Astrocyte (in vitro differentiated cells and primary cell): ENCODE data around the gene IGFBP2. TPM values are rescaled to one million over a fixed set of nuclear protein-coding genes. Genes with fewer than 3 reads are reported as not detected.

Experiments used
- DNase-seq: peaks from one replicate; pipeline ENCODE4 v3.0.0-alpha.2; 2010; ENCODE audit warnings: low read depth
- FAIRE-seq: peaks from 2 replicates; lab custom pipeline; 2011; peaks lifted over from hg19 to GRCh38; lab: Jason Lieb, UNC
- H2AFZ ChIP-seq: 2 replicates; pipeline ENCODE4 v1.6.0; 2012; ENCODE audit warnings: low read depth, low read length, inconsistent platforms
- H3K27ac ChIP-seq: 2 replicates; pipeline ENCODE4 v1.5.1; 2011; ENCODE audit warnings: low read depth, low read length, inconsistent platforms
- H3K27me3 ChIP-seq: 2 replicates; pipeline ENCODE4 v1.6.0; 2011; ENCODE audit warnings: low read length, inconsistent platforms; ENCODE audit not compliant: insufficient read depth
- H3K36me3 ChIP-seq: 2 replicates; pipeline ENCODE4 v1.5.1; 2011; ENCODE audit warnings: low read length, inconsistent platforms; ENCODE audit not compliant: insufficient read depth
- H3K4me1 ChIP-seq: 2 replicates; pipeline ENCODE4 v1.5.1; 2011; ENCODE audit warnings: low read length, inconsistent platforms; ENCODE audit not compliant: insufficient read depth
- H3K4me2 ChIP-seq: 2 replicates; pipeline ENCODE4 v1.6.0; 2012; ENCODE audit warnings: low read length, inconsistent platforms
- H3K4me3 ChIP-seq: 2 replicates; pipeline ENCODE4 v1.5.1; 2011; ENCODE audit warnings: low read depth, mild to moderate bottlenecking, low read length, inconsistent platforms; ENCODE audit not compliant: insufficient read depth
- H3K79me2 ChIP-seq: 2 replicates; pipeline ENCODE4 v1.6.0; 2012; ENCODE audit warnings: mild to moderate bottlenecking, low read length, inconsistent platforms; ENCODE audit not compliant: insufficient read depth
- H3K9ac ChIP-seq: 2 replicates; pipeline ENCODE4 v1.6.0; 2012; ENCODE audit warnings: mild to moderate bottlenecking, low read length, inconsistent platforms
- H3K9me3 ChIP-seq: 2 replicates; pipeline ENCODE4 v1.5.1; 2012; ENCODE audit warnings: low read depth, mild to moderate bottlenecking, low read length, inconsistent platforms; ENCODE audit not compliant: insufficient read depth
- H4K20me1 ChIP-seq: 2 replicates; pipeline ENCODE4 v1.6.0; 2012; ENCODE audit warnings: low read length, inconsistent platforms; ENCODE audit not compliant: insufficient read depth
- H3K27ac Mint-ChIP-seq: one replicate; pipeline ENCODE4 v1.8.0; 2021; ENCODE audit warnings: mild to moderate bottlenecking, mixed read lengths; ENCODE audit not compliant: unreplicated experiment
- H3K27me3 Mint-ChIP-seq: one replicate; pipeline ENCODE4 v1.8.0; 2021; ENCODE audit warnings: low read depth, mixed read lengths; ENCODE audit not compliant: unreplicated experiment
- H3K36me3 Mint-ChIP-seq: one replicate; pipeline ENCODE4 v1.8.0; 2021; ENCODE audit warnings: low read depth, mixed read lengths; ENCODE audit not compliant: unreplicated experiment
- H3K4me1 Mint-ChIP-seq: one replicate; pipeline ENCODE4 v1.8.0; 2021; ENCODE audit warnings: low read depth, mixed read lengths; ENCODE audit not compliant: unreplicated experiment
- H3K4me3 Mint-ChIP-seq: one replicate; pipeline ENCODE4 v1.8.0; 2021; ENCODE audit warnings: mild to moderate bottlenecking, moderate library complexity, mixed read lengths; ENCODE audit not compliant: unreplicated experiment
- H3K9me3 Mint-ChIP-seq: one replicate; pipeline ENCODE4 v1.8.0; 2021; ENCODE audit warnings: mild to moderate bottlenecking, mixed read lengths; ENCODE audit not compliant: unreplicated experiment
- EZH2 ChIP-seq: IDR thresholded peaks from 2 replicates; pipeline ENCODE4 v1.6.1; 2012; ENCODE audit warnings: mild to moderate bottlenecking, low read length, inconsistent platforms; ENCODE audit not compliant: insufficient read depth
- total RNA-seq: library from RNA; stranded (reverse); gene quantifications from 2 replicates; pipeline ENCODE4 v1.2.1, GENCODE V29; 2021
- TF ChIP-seq, protein P1 (sequence below): IDR thresholded peaks from 2 replicates; pipeline ENCODE4 v1.5.1; 2011; ENCODE audit warnings: low read depth, mild to moderate bottlenecking, inconsistent platforms, low read length, moderate library complexity; ENCODE audit not compliant: insufficient read depth

Gene IGFBP2
- total RNA-seq, 1 donor from 2014 or later = 944 TPM

DNA sequence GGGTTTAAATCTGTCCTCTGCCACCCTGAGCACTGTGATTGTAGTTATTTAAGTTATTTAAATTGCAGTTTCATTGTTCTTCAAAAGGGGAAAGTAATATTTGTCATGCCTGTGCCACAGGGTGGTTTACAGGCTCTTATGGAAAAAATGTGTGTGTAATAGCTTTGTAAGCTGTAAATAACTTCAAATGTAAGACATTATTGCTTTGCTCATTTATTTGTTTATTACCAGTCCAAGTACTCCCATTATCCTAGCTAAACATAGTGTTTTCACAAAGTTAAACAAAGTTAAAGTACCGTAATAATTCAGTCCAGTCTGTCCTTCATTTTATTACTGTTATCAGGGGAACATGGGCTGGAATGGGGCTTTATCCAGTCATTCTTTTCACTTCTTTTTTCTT, 43.4 kb upstream of the IGFBP2 start:
- no peak for FAIRE-seq
- H3K4me2 ChIP-seq = no peak overlapping the region
- Mint-ChIP-seq H3K9me3 (peaks cover 2% of the 10 kb centered on the region), H3K27me3 (peaks cover 4% of the 10 kb centered on the region), H3K4me1 (no peaks in the 10 kb centered on the region), H3K36me3 (no peaks in the 10 kb centered on the region), H3K27ac (no peak overlapping the region), H3K4me3 (no peak overlapping the region)
- H3K4me3 ChIP-seq = no peak overlapping the region
- H2AFZ ChIP-seq = no peak overlapping the region
- peaks cover 8% of the 10 kb centered on the region for H3K27me3 ChIP-seq
- no peak for DNase-seq
- H3K79me2 ChIP-seq = no peaks in the 10 kb centered on the region
- no peak overlapping the region for H3K27ac ChIP-seq
- no peaks in the 10 kb centered on the region for H3K9me3 ChIP-seq
- H3K4me1 ChIP-seq = no peaks in the 10 kb centered on the region
- no peaks in the 10 kb centered on the region for H3K36me3 ChIP-seq
- TF ChIP-seq EZH2 = no peak
- TF ChIP-seq, protein P1, sequence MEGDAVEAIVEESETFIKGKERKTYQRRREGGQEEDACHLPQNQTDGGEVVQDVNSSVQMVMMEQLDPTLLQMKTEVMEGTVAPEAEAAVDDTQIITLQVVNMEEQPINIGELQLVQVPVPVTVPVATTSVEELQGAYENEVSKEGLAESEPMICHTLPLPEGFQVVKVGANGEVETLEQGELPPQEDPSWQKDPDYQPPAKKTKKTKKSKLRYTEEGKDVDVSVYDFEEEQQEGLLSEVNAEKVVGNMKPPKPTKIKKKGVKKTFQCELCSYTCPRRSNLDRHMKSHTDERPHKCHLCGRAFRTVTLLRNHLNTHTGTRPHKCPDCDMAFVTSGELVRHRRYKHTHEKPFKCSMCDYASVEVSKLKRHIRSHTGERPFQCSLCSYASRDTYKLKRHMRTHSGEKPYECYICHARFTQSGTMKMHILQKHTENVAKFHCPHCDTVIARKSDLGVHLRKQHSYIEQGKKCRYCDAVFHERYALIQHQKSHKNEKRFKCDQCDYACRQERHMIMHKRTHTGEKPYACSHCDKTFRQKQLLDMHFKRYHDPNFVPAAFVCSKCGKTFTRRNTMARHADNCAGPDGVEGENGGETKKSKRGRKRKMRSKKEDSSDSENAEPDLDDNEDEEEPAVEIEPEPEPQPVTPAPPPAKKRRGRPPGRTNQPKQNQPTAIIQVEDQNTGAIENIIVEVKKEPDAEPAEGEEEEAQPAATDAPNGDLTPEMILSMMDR = no peak
- no peak overlapping the region for H3K9ac ChIP-seq
- no peaks in the 10 kb centered on the region for H4K20me1 ChIP-seq

- Mint-ChIP-seq H3K27me3 (peaks cover 4% of the 10 kb centered on the region), H3K4me1 (no peaks in the 10 kb centered on the region), H3K27ac (no peak overlapping the region), H3K4me3 (no peak overlapping the region), H3K36me3 (no peaks in the 10 kb centered on the region), H3K9me3 (no peaks in the 10 kb centered on the region)
- TF ChIP-seq, protein P1 = no peak
- no peak for TF ChIP-seq EZH2
- Histone ChIP-seq H3K27me3 (peaks cover 8% of the 10 kb centered on the region), H3K79me2 (no peaks in the 10 kb centered on the region), H4K20me1 (no peaks in the 10 kb centered on the region), H3K4me2 (no peak overlapping the region), H2AFZ (no peak overlapping the region), H3K4me1 (no peaks in the 10 kb centered on the region), H3K27ac (no peak overlapping the region), H3K9ac (no peak overlapping the region), H3K4me3 (no peak overlapping the region), H3K36me3 (no peaks in the 10 kb centered on the region), H3K9me3 (no peaks in the 10 kb centered on the region)
- no peak for DNase-seq
- no peak for FAIRE-seq
Observed at GRCh38 chr2:216590780-216591179, 42.4 kb upstream of the IGFBP2 start.

- H3K4me2 ChIP-seq = no peak overlapping the region
- no peak for FAIRE-seq
- peaks cover 4% of the 10 kb centered on the region for H3K27me3 Mint-ChIP-seq
Observed at GRCh38 chr2:216591480-216591879, 41.7 kb upstream of the IGFBP2 start.

More at GRCh38 chr2:216591480-216591879, 41.7 kb upstream of the IGFBP2 start:
- no peak overlapping the region for H3K27ac Mint-ChIP-seq
- peaks cover 8% of the 10 kb centered on the region for H3K27me3 ChIP-seq
- H3K4me3 ChIP-seq = no peak overlapping the region
- no peaks in the 10 kb centered on the region for H3K36me3 ChIP-seq
- no peaks in the 10 kb centered on the region for H3K9me3 ChIP-seq
- no peak overlapping the region for H3K4me3 Mint-ChIP-seq
- H4K20me1 ChIP-seq = no peaks in the 10 kb centered on the region
- DNase-seq = no peak
- no peak for TF ChIP-seq EZH2
- H3K79me2 ChIP-seq = no peaks in the 10 kb centered on the region
- H3K4me1 Mint-ChIP-seq = no peaks in the 10 kb centered on the region
- no peak overlapping the region for H3K27ac ChIP-seq
- no peaks in the 10 kb centered on the region for H3K9me3 Mint-ChIP-seq
- no peak overlapping the region for H2AFZ ChIP-seq
- no peaks in the 10 kb centered on the region for H3K36me3 Mint-ChIP-seq
- H3K4me1 ChIP-seq = peaks cover 4% of the 10 kb centered on the region
- H3K9ac ChIP-seq = no peak overlapping the region
